ENCODE data around the gene CEP112. TPM values are rescaled to one million over a fixed set of nuclear protein-coding genes. Genes with fewer than 3 reads are reported as not detected.

CEP112 gene
- total and polyA plus RNA-seq, 2 of the 13 experiments (the other 11 are each of a cell fraction or from before 2014, with no cell fraction given), result 1.2 to 3.4 TPM

GRCh38 chr17:65888649-65889048 lies 303.3 kb downstream of the CEP112 start:
- H3K9me3 ChIP-seq (ENCODE audit: low read length), result no peaks in the 10 kb centered on the region
- in situ Hi-C loops (cut with HindIII; ENCODE audit: extremely low pct_ligation_motif_present, low pct_unique_long_range_greater_than_20kb) (no loop called here), intact Hi-C loops (cut with micrococcal nuclease; ENCODE audit: unreplicated experiment) (no loop called here)
- H3K4me2 ChIP-seq (ENCODE audit: low read depth, low read length), result no peak overlapping the region
- DNase-seq (ENCODE audit: low spot score), result no peak
- BruUV-seq (replicated peaks), result no TSS peak
- FAIRE-seq, result no peak
- H3K27me3 ChIP-seq (ENCODE audit: control insufficient read depth in 1 of 2, insufficient read depth in 2 of 2, low read length in 2 of 2), result no peaks in the 10 kb centered on the region
- no peak for ATAC-seq
- no peak overlapping the region for H3K27ac ChIP-seq (ENCODE audit: extremely low read length, insufficient read depth, low read length)
- 48% methylated on average over 4 of the region's 4 CpGs for WGBS (ENCODE audit: low lambda C conversion rate)
- POLR2A ChIA-PET, result no interaction called here
- CTCF ChIA-PET (ENCODE audit: low intra/inter-chr PET ratio, low total read pairs), result no interaction called here
- H3K79me2 ChIP-seq (ENCODE audit: insufficient read depth, low read length), result no peaks in the 10 kb centered on the region
- H3K9ac ChIP-seq (ENCODE audit: insufficient read depth, low read depth, low read length), result no peak overlapping the region
- H3K4me3 ChIP-seq (replicated peaks in 1 of 3; ENCODE audit: insufficient read depth in 1 of 3, low read depth in 2 of 3, low read length in 3 of 3), result no peak overlapping the region
- TF ChIP-seq, protein P1, sequence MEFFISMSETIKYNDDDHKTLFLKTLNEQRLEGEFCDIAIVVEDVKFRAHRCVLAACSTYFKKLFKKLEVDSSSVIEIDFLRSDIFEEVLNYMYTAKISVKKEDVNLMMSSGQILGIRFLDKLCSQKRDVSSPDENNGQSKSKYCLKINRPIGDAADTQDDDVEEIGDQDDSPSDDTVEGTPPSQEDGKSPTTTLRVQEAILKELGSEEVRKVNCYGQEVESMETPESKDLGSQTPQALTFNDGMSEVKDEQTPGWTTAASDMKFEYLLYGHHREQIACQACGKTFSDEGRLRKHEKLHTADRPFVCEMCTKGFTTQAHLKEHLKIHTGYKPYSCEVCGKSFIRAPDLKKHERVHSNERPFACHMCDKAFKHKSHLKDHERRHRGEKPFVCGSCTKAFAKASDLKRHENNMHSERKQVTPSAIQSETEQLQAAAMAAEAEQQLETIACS (CRISPR knock-in tag; IDR thresholded peaks at IDR 0.05), result no peak
- TF ChIP-seq NFKBIZ (CRISPR knock-in tag; IDR thresholded peaks at IDR 0.05) (no peak), KDM5A (IDR thresholded peaks at IDR 0.05; ENCODE audit: borderline replicate concordance, low read length) (no peak)
- no peak overlapping the region for H2AFZ ChIP-seq (ENCODE audit: low read length)
- H4K20me1 ChIP-seq (ENCODE audit: insufficient read depth, low read length), result no peaks in the 10 kb centered on the region
- no peaks in the 10 kb centered on the region for H3K36me3 ChIP-seq (replicated peaks in 1 of 2; ENCODE audit: control insufficient read depth in 1 of 2, insufficient read depth in 2 of 2, low read length in 2 of 2)
- H3K4me1 ChIP-seq (ENCODE audit: insufficient read depth, low read length), result no peaks in the 10 kb centered on the region

DNA sequence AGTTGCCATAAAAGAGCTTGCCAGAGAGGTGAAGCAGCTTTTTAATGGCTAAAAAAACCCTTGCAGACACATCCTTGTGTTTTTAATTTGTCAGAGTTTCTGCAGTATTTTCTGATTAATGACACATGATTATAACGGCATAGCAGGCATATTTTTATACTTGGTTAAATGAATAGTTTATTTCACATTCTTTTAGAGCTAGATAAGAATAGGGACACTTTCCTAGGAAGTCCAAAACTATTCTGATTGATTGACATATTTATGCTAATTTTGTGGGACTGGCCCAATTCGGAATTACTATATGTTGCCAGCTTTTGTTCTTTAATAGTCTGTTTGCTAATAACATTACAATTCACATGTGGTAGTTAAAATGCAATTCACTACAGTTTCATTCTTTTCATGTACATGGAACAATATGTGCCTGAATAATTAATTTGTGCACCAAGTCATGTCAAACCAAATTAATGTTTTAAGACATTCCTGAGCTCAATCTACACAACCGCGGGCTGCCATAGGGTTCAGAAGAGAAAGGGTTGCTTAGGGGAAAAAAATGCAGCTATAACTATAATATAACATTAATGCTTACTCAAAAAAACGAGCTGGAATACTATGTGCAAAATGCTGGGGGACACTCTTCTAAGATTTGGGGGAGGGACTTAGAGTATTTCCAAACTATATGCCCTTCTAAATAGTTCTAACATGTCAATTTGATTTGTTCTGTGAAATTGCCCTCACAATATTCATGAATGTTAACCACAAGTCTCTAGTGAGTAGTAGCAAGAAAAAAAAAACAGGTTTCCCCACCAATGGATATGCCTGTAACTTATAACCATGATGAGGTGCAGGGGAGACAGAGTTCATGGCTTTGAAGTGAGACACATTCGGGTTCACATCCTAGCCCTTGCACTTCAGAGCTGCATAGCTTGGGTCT lies 305.4 kb downstream of the CEP112 start:
- in situ Hi-C loops (cut with HindIII; ENCODE audit: extremely low pct_ligation_motif_present, low pct_unique_long_range_greater_than_20kb) (no loop called here), intact Hi-C loops (cut with micrococcal nuclease; ENCODE audit: unreplicated experiment) (no loop called here)
- CTCF ChIA-PET (ENCODE audit: low intra/inter-chr PET ratio, low total read pairs), result no interaction called here
- H3K9ac ChIP-seq (ENCODE audit: insufficient read depth, low read depth, low read length), result no peak overlapping the region
- POLR2A ChIA-PET, result no interaction called here
- ATAC-seq, result no peak
- no peaks in the 10 kb centered on the region for H3K9me3 ChIP-seq (ENCODE audit: low read length)
- no peak overlapping the region for H3K4me3 ChIP-seq (replicated peaks in 1 of 3; ENCODE audit: insufficient read depth in 1 of 3, low read depth in 2 of 3, low read length in 3 of 3)
- no peaks in the 10 kb centered on the region for H4K20me1 ChIP-seq (ENCODE audit: insufficient read depth, low read length)
- no TSS peak for BruUV-seq (replicated peaks)
- no peak overlapping the region for H3K4me2 ChIP-seq (ENCODE audit: low read depth, low read length)
- H3K27me3 ChIP-seq (ENCODE audit: control insufficient read depth in 1 of 2, insufficient read depth in 2 of 2, low read length in 2 of 2), result no peaks in the 10 kb centered on the region
- H3K79me2 ChIP-seq (ENCODE audit: insufficient read depth, low read length), result no peaks in the 10 kb centered on the region
- no peak for FAIRE-seq
- H3K4me1 ChIP-seq (ENCODE audit: insufficient read depth, low read length), result no peaks in the 10 kb centered on the region
- no peak overlapping the region for H2AFZ ChIP-seq (ENCODE audit: low read length)
- DNase-seq (ENCODE audit: low spot score), result no peak
- H3K36me3 ChIP-seq (replicated peaks in 1 of 2; ENCODE audit: control insufficient read depth in 1 of 2, insufficient read depth in 2 of 2, low read length in 2 of 2), result no peaks in the 10 kb centered on the region
- H3K27ac ChIP-seq (ENCODE audit: extremely low read length, insufficient read depth, low read length), result no peak overlapping the region
- WGBS (ENCODE audit: low lambda C conversion rate), result 33% methylated on average over 6 of the region's 6 CpGs
- TF ChIP-seq MBNL3 (CRISPR knock-in tag; conservative IDR thresholded peaks at IDR 0.05), result no peak
- no peak for TF ChIP-seq ZNF776 (CRISPR knock-in tag; IDR thresholded peaks at IDR 0.05)
- no peak for TF ChIP-seq ZNF333 (CRISPR knock-in tag; IDR thresholded peaks at IDR 0.05; ENCODE audit: borderline replicate concordance)
- TF ChIP-seq, protein P2, sequence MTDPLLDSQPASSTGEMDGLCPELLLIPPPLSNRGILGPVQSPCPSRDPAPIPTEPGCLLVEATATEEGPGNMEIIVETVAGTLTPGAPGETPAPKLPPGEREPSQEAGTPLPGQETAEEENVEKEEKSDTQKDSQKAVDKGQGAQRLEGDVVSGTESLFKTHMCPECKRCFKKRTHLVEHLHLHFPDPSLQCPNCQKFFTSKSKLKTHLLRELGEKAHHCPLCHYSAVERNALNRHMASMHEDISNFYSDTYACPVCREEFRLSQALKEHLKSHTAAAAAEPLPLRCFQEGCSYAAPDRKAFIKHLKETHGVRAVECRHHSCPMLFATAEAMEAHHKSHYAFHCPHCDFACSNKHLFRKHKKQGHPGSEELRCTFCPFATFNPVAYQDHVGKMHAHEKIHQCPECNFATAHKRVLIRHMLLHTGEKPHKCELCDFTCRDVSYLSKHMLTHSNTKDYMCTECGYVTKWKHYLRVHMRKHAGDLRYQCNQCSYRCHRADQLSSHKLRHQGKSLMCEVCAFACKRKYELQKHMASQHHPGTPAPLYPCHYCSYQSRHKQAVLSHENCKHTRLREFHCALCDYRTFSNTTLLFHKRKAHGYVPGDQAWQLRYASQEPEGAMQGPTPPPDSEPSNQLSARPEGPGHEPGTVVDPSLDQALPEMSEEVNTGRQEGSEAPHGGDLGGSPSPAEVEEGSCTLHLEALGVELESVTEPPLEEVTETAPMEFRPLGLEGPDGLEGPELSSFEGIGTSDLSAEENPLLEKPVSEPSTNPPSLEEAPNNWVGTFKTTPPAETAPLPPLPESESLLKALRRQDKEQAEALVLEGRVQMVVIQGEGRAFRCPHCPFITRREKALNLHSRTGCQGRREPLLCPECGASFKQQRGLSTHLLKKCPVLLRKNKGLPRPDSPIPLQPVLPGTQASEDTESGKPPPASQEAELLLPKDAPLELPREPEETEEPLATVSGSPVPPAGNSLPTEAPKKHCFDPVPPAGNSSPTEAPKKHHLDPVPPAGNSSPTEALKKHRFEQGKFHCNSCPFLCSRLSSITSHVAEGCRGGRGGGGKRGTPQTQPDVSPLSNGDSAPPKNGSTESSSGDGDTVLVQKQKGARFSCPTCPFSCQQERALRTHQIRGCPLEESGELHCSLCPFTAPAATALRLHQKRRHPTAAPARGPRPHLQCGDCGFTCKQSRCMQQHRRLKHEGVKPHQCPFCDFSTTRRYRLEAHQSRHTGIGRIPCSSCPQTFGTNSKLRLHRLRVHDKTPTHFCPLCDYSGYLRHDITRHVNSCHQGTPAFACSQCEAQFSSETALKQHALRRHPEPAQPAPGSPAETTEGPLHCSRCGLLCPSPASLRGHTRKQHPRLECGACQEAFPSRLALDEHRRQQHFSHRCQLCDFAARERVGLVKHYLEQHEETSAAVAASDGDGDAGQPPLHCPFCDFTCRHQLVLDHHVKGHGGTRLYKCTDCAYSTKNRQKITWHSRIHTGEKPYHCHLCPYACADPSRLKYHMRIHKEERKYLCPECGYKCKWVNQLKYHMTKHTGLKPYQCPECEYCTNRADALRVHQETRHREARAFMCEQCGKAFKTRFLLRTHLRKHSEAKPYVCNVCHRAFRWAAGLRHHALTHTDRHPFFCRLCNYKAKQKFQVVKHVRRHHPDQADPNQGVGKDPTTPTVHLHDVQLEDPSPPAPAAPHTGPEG (CRISPR knock-in tag; IDR thresholded peaks at IDR 0.05), result no peak
- TF ChIP-seq MLX (CRISPR knock-in tag; IDR thresholded peaks at IDR 0.05), result no peak
- TF ChIP-seq BORCS8-MEF2B (CRISPR knock-in tag; IDR thresholded peaks at IDR 0.05), result no peak

Data from HepG2 (cell line).